ELR (cell line): Measurements from ENCODE around the gene CCDC9B.

ENCODE experiments used
- DNase-seq: peaks from one replicate; pipeline ENCODE4 v3.0.0-alpha.2; 2015; ENCODE audit warnings: low read depth

The CCDC9B gene

GRCh38 chr15:40345867-40346578 is 5.3 kb upstream of the CCDC9B start:
- no peak for DNase-seq

GRCh38 chr15:40345225-40345866 is 4.6 kb upstream of the CCDC9B start:
- DNase-seq, result no peak

GRCh38 chr15:40344631-40345120 is 3.9 kb upstream of the CCDC9B start:
- peak; percentile 77 for DNase-seq

- DNase-seq, result peak; percentile 68
These were observed 3.5 kb upstream of the CCDC9B start for GRCh38 chr15:40344217-40344616.

GRCh38 chr15:40343512-40343911 is 2.8 kb upstream of the CCDC9B start:
- peak; percentile 99 for DNase-seq

- peak; percentile 88 for DNase-seq
These were observed 1.9 kb upstream of the CCDC9B start for GRCh38 chr15:40342416-40343320.

- DNase-seq, result peak; percentile 65
These were observed 550 bp downstream of the CCDC9B start for GRCh38 chr15:40340038-40340739.

GRCh38 chr15:40339621-40339945 is 1.2 kb downstream of the CCDC9B start:
- peak; percentile 45 for DNase-seq

- DNase-seq, result peak; percentile 99
These were observed 1.7 kb downstream of the CCDC9B start for GRCh38 chr15:40338921-40339620.

GRCh38 chr15:40338041-40338657 is 2.6 kb downstream of the CCDC9B start:
- peak; percentile 82 for DNase-seq

GRCh38 chr15:40337597-40337996 is 3.1 kb downstream of the CCDC9B start:
- DNase-seq, result no peak

GRCh38 chr15:40336744-40337122 is 4.0 kb downstream of the CCDC9B start:
- DNase-seq, result no peak

- no peak for DNase-seq
These were observed 4.6 kb downstream of the CCDC9B start for GRCh38 chr15:40335938-40336743.

GRCh38 chr15:40334941-40335795 is 5.6 kb downstream of the CCDC9B start:
- no peak for DNase-seq

GRCh38 chr15:40334541-40334940 is 6.2 kb downstream of the CCDC9B start:
- DNase-seq, result no peak

GRCh38 chr15:40333922-40334492 is 6.7 kb downstream of the CCDC9B start:
- DNase-seq, result no peak

- no peak for DNase-seq
These were observed 8.5 kb downstream of the CCDC9B start for GRCh38 chr15:40332113-40332781.

- no peak for DNase-seq
These were observed 9.1 kb downstream of the CCDC9B start for GRCh38 chr15:40331637-40332036.
